K562 (cell line): ENCODE data around the gene DDC. TPM values are rescaled to one million over a fixed set of nuclear protein-coding genes. Genes with fewer than 3 reads are reported as not detected.

Source experiments
- ATF7 ChIP-seq: fragments of 450-650 bp; IDR thresholded peaks from 2 replicates; pipeline ENCODE4 v1.7.1; 2014; ENCODE audit warnings: mild to moderate bottlenecking, moderate library complexity
- EP300 ChIP-seq: IDR thresholded peaks from 2 replicates; pipeline ENCODE4 v1.6.1; 2012; ENCODE audit warnings: low read length, improper control_type of control experiment
- ETV5 ChIP-seq: sonication (generic); formaldehyde crosslinking; IDR thresholded peaks from 2 replicates; pipeline ENCODE4 v1.4.0; 2020; ENCODE audit warnings: low read depth, mild to moderate bottlenecking, missing genetic modification reagents
- FUS ChIP-seq: fragments of 200-400 bp; formaldehyde crosslinking; optimal IDR thresholded peaks from 2 replicates; pipeline ENCODE3; 2017; ENCODE audit warnings: low read depth, low read length
- NRF1 ChIP-seq, 2 experiments: fragments of 450-650 bp; IDR thresholded peaks in 1 of 2; conservative IDR thresholded peaks in 1 of 2; 2 replicates each; pipeline ENCODE4 v1.6.1; 2014; ENCODE audit warnings: mild to moderate bottlenecking in 2 of 2
- OTX1 ChIP-seq: fragments of 450-650 bp; formaldehyde crosslinking; IDR thresholded peaks from 2 replicates; pipeline ENCODE4 v1.4.0; 2022; ENCODE audit warnings: mild to moderate bottlenecking
- POLR2A ChIP-seq: fragments of 450-650 bp; conservative IDR thresholded peaks from 2 replicates; pipeline ENCODE4 v1.6.1; 2016
- RAD21 ChIP-seq, 2 experiments: fragments of 250-450 bp in 1 of 2; fragments of 450-650 bp in 1 of 2; sonication (Bioruptor Pico) in 1 of 2; formaldehyde crosslinking in 1 of 2; IDR thresholded peaks in 1 of 2; conservative IDR thresholded peaks in 1 of 2; 2 replicates each; pipeline versions ENCODE4 v1.4.0 to v1.8.0; 2020 to 2022; ENCODE audit warnings: mild to moderate bottlenecking in 2 of 2, moderate library complexity in 1 of 2
- RBM14 ChIP-seq: fragments of 200-400 bp; formaldehyde crosslinking; IDR thresholded peaks from 2 replicates; pipeline ENCODE4 v1.6.1; 2018; ENCODE audit warnings: low read depth, mild to moderate bottlenecking, low read length, moderate library complexity, borderline replicate concordance; ENCODE audit not compliant: insufficient read depth
- RNF2 ChIP-seq: sonication (generic); IDR thresholded peaks from 2 replicates; pipeline ENCODE4 v1.6.1; 2016
- SRSF1 ChIP-seq: fragments of 200-400 bp; formaldehyde crosslinking; IDR thresholded peaks from 2 replicates; pipeline ENCODE4 v1.6.1; 2017; ENCODE audit warnings: mild to moderate bottlenecking, low read depth, low read length, moderate library complexity
- TFAM ChIP-seq: fragments of 250-450 bp; sonication (Bioruptor Pico); conservative IDR thresholded peaks from 2 replicates; pipeline ENCODE4 v1.5.0; 2021; ENCODE audit warnings: mild to moderate bottlenecking, moderate library complexity
- ZFP1 ChIP-seq: fragments of 450-650 bp; formaldehyde crosslinking; IDR thresholded peaks from 2 replicates; pipeline ENCODE4 v1.4.0; 2020; ENCODE audit warnings: mild to moderate bottlenecking, mixed read lengths
- ZNF282 ChIP-seq: sonication (generic); formaldehyde crosslinking; IDR thresholded peaks from 2 replicates; pipeline ENCODE4 v1.8.1; 2023; ENCODE audit warnings: missing genetic modification reagents
- ZNF589 ChIP-seq: fragments of 200-800 bp; sonication (Bioruptor generic); IDR thresholded peaks from 2 replicates; pipeline ENCODE4 v1.6.1; 2016; ENCODE audit warnings: low read depth, missing genetic modification characterization, missing compliant biosample characterization
- polyA plus RNA-seq, 8 experiments: library from polyadenylated mRNA; depleted of rRNA in 4 of 8; stranded (reverse) in 5 of 8; unstranded in 3 of 8; fragments of >200 nt; fragmentation: Nextera tagmentation in 2 of 8; fragmentation: Illumina TruSeq in 1 of 8; extraction: Ambion mirVana in 2 of 8; extraction: Trizol in 1 of 8; gene quantifications; 2 replicates each; pipeline versions ENCODE4 v1.2.1 to v1.2.3, GENCODE V29; 2011 to 2014; ENCODE audit warnings: inconsistent platforms in 1 of 8, missing spikeins in 1 of 8
- total RNA-seq, 7 experiments: library from RNA; depleted of rRNA in 6 of 7; stranded (reverse); fragments of >200 nt in 6 of 7; fragmentation: Illumina TruSeq in 2 of 7; extraction: Trizol in 2 of 7; gene quantifications; 2 replicates each; pipeline versions ENCODE4 v1.2.1 to v1.2.3, GENCODE V29; 2011 to 2021; ENCODE audit warnings: low replicate concordance in 1 of 7
- TF ChIP-seq, protein P1 (sequence below), 2 experiments: fragments of 450-650 bp; conservative IDR thresholded peaks; 2 replicates each; pipeline ENCODE4 v1.6.1; 2017; ENCODE audit warnings: mild to moderate bottlenecking in 2 of 2, moderate library complexity in 2 of 2
- TF ChIP-seq, protein P2 (sequence below): sonication (generic); formaldehyde crosslinking; IDR thresholded peaks from 2 replicates; pipeline ENCODE4 v1.5.0; 2020; ENCODE audit warnings: missing genetic modification reagents
- TF ChIP-seq, protein P3 (sequence below): sonication (generic); formaldehyde crosslinking; IDR thresholded peaks from 2 replicates; pipeline ENCODE4 v1.9.0; 2022; ENCODE audit warnings: mild to moderate bottlenecking, missing genetic modification reagents
- TF ChIP-seq, protein P4 (sequence below), 2 experiments: fragments of 450-650 bp; formaldehyde crosslinking in 1 of 2; IDR thresholded peaks; 2 replicates each; pipeline versions ENCODE4 v1.4.0 to v1.6.1; 2014 to 2020; ENCODE audit warnings: mild to moderate bottlenecking in 2 of 2, borderline replicate concordance in 1 of 2, low read depth in 1 of 2

Gene DDC
- total and polyA plus RNA-seq, 9 of the 15 experiments (the other 6 are each of a cell fraction or from before 2014, with no cell fraction given) = not detected

DNA sequence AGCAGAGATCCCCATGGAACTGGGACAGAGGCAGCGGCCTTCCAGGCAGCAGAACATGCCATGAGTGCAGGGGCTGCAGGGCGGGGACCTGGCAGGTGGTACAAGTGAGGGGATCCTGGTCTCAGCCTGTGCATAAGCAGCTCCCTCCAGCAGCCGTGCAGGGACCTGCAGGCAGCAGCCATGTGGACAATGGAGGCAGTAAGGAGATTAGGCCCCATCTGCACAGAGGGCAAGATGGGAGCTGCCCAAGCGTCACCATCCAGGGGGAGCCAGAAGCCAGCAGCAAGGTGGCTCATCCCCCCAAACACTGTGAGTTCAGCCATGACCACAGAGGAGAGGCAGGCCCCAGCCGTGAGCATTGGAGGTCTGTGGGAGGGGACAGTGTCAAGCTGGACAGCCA, 3.1 kb downstream of the DDC start (continued):
- TF ChIP-seq, protein P1, sequence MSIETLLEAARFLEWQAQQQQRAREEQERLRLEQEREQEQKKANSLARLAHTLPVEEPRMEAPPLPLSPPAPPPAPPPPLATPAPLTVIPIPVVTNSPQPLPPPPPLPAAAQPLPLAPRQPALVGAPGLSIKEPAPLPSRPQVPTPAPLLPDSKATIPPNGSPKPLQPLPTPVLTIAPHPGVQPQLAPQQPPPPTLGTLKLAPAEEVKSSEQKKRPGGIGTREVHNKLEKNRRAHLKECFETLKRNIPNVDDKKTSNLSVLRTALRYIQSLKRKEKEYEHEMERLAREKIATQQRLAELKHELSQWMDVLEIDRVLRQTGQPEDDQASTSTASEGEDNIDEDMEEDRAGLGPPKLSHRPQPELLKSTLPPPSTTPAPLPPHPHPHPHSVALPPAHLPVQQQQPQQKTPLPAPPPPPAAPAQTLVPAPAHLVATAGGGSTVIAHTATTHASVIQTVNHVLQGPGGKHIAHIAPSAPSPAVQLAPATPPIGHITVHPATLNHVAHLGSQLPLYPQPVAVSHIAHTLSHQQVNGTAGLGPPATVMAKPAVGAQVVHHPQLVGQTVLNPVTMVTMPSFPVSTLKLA (conservative IDR thresholded peaks at IDR 0.05) = no peak
- TF ChIP-seq SRSF1 (no peak), ETV5 (CRISPR knock-in tag) (no peak), RAD21 (CRISPR knock-in tag; conservative IDR thresholded peaks at IDR 0.05 in 1 of 2, IDR thresholded peaks at IDR 0.05 in 1 of 2) (0 out of 4 replicates have a peak, but pooled peaks of 1 of the 2 experiments have one; percentile 29), ZNF589 (CRISPR knock-in tag) (no peak), TFAM (CRISPR knock-in tag) (no peak), NRF1 (conservative IDR thresholded peaks at IDR 0.05 in 1 of 2, IDR thresholded peaks at IDR 0.05 in 1 of 2) (no peak), POLR2A (no peak), OTX1 (CRISPR knock-in tag) (no peak), FUS (no peak), RNF2 (no peak), ZNF282 (CRISPR knock-in tag) (no peak), ATF7 (no peak), EP300 (no peak), ZFP1 (no peak), RBM14 (no peak)
- TF ChIP-seq, protein P2, sequence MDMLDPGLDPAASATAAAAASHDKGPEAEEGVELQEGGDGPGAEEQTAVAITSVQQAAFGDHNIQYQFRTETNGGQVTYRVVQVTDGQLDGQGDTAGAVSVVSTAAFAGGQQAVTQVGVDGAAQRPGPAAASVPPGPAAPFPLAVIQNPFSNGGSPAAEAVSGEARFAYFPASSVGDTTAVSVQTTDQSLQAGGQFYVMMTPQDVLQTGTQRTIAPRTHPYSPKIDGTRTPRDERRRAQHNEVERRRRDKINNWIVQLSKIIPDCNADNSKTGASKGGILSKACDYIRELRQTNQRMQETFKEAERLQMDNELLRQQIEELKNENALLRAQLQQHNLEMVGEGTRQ (CRISPR knock-in tag) = peak; percentile 18; the same call in 1 of the 2 replicates
- TF ChIP-seq, protein P3, sequence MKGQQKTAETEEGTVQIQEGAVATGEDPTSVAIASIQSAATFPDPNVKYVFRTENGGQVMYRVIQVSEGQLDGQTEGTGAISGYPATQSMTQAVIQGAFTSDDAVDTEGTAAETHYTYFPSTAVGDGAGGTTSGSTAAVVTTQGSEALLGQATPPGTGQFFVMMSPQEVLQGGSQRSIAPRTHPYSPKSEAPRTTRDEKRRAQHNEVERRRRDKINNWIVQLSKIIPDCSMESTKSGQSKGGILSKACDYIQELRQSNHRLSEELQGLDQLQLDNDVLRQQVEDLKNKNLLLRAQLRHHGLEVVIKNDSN = peak; percentile 21; the same call in 1 of the 2 replicates
- TF ChIP-seq, protein P4, sequence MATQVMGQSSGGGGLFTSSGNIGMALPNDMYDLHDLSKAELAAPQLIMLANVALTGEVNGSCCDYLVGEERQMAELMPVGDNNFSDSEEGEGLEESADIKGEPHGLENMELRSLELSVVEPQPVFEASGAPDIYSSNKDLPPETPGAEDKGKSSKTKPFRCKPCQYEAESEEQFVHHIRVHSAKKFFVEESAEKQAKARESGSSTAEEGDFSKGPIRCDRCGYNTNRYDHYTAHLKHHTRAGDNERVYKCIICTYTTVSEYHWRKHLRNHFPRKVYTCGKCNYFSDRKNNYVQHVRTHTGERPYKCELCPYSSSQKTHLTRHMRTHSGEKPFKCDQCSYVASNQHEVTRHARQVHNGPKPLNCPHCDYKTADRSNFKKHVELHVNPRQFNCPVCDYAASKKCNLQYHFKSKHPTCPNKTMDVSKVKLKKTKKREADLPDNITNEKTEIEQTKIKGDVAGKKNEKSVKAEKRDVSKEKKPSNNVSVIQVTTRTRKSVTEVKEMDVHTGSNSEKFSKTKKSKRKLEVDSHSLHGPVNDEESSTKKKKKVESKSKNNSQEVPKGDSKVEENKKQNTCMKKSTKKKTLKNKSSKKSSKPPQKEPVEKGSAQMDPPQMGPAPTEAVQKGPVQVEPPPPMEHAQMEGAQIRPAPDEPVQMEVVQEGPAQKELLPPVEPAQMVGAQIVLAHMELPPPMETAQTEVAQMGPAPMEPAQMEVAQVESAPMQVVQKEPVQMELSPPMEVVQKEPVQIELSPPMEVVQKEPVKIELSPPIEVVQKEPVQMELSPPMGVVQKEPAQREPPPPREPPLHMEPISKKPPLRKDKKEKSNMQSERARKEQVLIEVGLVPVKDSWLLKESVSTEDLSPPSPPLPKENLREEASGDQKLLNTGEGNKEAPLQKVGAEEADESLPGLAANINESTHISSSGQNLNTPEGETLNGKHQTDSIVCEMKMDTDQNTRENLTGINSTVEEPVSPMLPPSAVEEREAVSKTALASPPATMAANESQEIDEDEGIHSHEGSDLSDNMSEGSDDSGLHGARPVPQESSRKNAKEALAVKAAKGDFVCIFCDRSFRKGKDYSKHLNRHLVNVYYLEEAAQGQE (IDR thresholded peaks at IDR 0.05; ENCODE audit: borderline replicate concordance) = peak; percentile 10; the same call in 1 of the 2 replicates
- TF ChIP-seq, protein P4 (CRISPR knock-in tag; IDR thresholded peaks at IDR 0.05; ENCODE audit: low read depth) = no peak
